ENCODE data around the gene KDM8.

The KDM8 gene

GRCh38 chr16:27224271-27224737 is 21.0 kb downstream of the KDM8 start:
- TF ChIP-seq PATZ1 (tag by site-specific recombination; IDR thresholded peaks at IDR 0.05) (no peak), ZNF596 (tag by site-specific recombination; IDR thresholded peaks at IDR 0.05) (no peak), ZNF645 (tag by site-specific recombination; IDR thresholded peaks at IDR 0.05) (no peak), SP7 (tag by site-specific recombination; IDR thresholded peaks at IDR 0.05) (no peak), ZNF521 (tag by site-specific recombination; IDR thresholded peaks at IDR 0.05) (no peak), EGR2 (tag by site-specific recombination; IDR thresholded peaks at IDR 0.05; ENCODE audit: low read depth) (no peak), ZNF239 (tag by site-specific recombination; IDR thresholded peaks at IDR 0.05) (no peak), GLI4 (tag by site-specific recombination; IDR thresholded peaks at IDR 0.05) (no peak), ZNF549 (tag by site-specific recombination; IDR thresholded peaks at IDR 0.05) (no peak), ZNF670 (tag by site-specific recombination; IDR thresholded peaks at IDR 0.05; ENCODE audit: low read depth) (no peak), ZNF19 (tag by site-specific recombination; IDR thresholded peaks at IDR 0.05; ENCODE audit: low read depth) (no peak), ZNF148 (tag by site-specific recombination; IDR thresholded peaks at IDR 0.05; ENCODE audit: borderline replicate concordance) (no peak)
- H3K4me3 ChIP-seq (ENCODE audit: low read depth, low read length) = no peak overlapping the region
- POLR2A ChIA-PET = interaction anchor here (1.3 kb wide), 1 partner anchor 21 kb away, joined by 4 read pairs; the partner anchor contains the start of gene KDM8
- no peaks in the 10 kb centered on the region for H3K9me3 ChIP-seq (ENCODE audit: control insufficient read depth, insufficient read depth, low read depth, low read length)
- H3K27ac ChIP-seq (ENCODE audit: extremely low read depth, low read depth, low read length) = no peak overlapping the region
- peaks cover 0 to 32% of the 10 kb centered on the region in 2 experiments; a peak in 2 of 3 replicates for H3K36me3 ChIP-seq (ENCODE audit: control insufficient read depth in 2 of 2, insufficient read depth in 1 of 2, low read length in 2 of 2)
- H3K4me1 ChIP-seq (ENCODE audit: control insufficient read depth, insufficient read depth, low read length) = no peaks in the 10 kb centered on the region
- CTCF ChIA-PET = interaction anchor here (0.5 to 0.9 kb wide), 2 partner anchors 10 to 30 kb away, joined by 3 read pairs; no protein-coding TSS in a partner anchor

- Histone ChIP-seq H3K9me3 (ENCODE audit: control insufficient read depth, insufficient read depth, low read depth, low read length) (no peaks in the 10 kb centered on the region), H3K27ac (ENCODE audit: extremely low read depth, low read depth, low read length) (no peak overlapping the region), H3K4me1 (ENCODE audit: control insufficient read depth, insufficient read depth, low read length) (no peaks in the 10 kb centered on the region), H3K4me3 (ENCODE audit: low read depth, low read length) (no peak overlapping the region), H3K36me3 (ENCODE audit: control insufficient read depth in 2 of 2, insufficient read depth in 1 of 2, low read length in 2 of 2) (peaks cover 0 to 32% of the 10 kb centered on the region in 2 experiments; a peak in 2 of 3 replicates)
- ChIA-PET POLR2A (interaction anchor here (1.3 kb wide), 1 partner anchor 21 kb away, joined by 4 read pairs; the partner anchor contains the start of gene KDM8), CTCF (interaction anchor here (0.5 to 0.9 kb wide), 2 partner anchors 10 to 31 kb away, joined by 3 read pairs; no protein-coding TSS in a partner anchor)
- TF ChIP-seq ZIC2 (tag by site-specific recombination; IDR thresholded peaks at IDR 0.05) (peak; percentile 23; the same call in 1 of the 2 replicates), SETDB1 (IDR thresholded peaks at IDR 0.05; ENCODE audit: insufficient read length, low read length) (no peak)
Measured at GRCh38 chr16:27224741-27225300, 21.5 kb downstream of the KDM8 start.
